BJ (cell line): Measurements from ENCODE around the gene HEXIM1. TPM values are rescaled to one million over a fixed set of nuclear protein-coding genes. Genes with fewer than 3 reads are reported as not detected.

Source experiments
- CTCF ChIA-PET: fragments of 350-600 bp; formaldehyde crosslinking; extraction: SDS; loops from one replicate; lab custom pipeline; 2021; ENCODE audit warnings: antibody characterized with exemption, inconsistent platforms; lab: Yijun Ruan, JAX
- POLR2A ChIA-PET: fragments of 300-600 bp; sonication (Branson Sonifier 250); formaldehyde crosslinking; extraction: SDS; loops from one replicate; lab custom pipeline; 2021; ENCODE audit warnings: antibody characterized with exemption; lab: Charles Lee
- DNase-seq: peaks from one replicate; pipeline ENCODE4 v3.0.0-alpha.2; 2011; ENCODE audit warnings: low read depth
- H3K27me3 ChIP-seq: 2 replicates; pipeline ENCODE4 v1.6.0; 2011; ENCODE audit warnings: low read length; ENCODE audit not compliant: control insufficient read depth, insufficient read depth
- H3K36me3 ChIP-seq: 2 replicates; pipeline ENCODE4 v1.5.1; 2011; ENCODE audit warnings: low read length; ENCODE audit not compliant: control insufficient read depth, insufficient read depth
- H3K4me3 ChIP-seq: 2 replicates; pipeline ENCODE4 v1.5.1; 2011; ENCODE audit warnings: low read depth, mild to moderate bottlenecking, control low read depth, low read length
- CTCF ChIP-seq: IDR thresholded peaks from 2 replicates; pipeline ENCODE4 v1.5.1; 2011; ENCODE audit warnings: low read depth, mild to moderate bottlenecking, control low read depth, inconsistent platforms, low read length, moderate library complexity; ENCODE audit not compliant: insufficient read depth
- polyA plus RNA-seq: library from polyadenylated mRNA; depleted of rRNA; stranded (reverse); fragments of >200 nt; gene quantifications from 2 replicates; pipeline ENCODE4 v1.2.3, GENCODE V29; 2011

The HEXIM1 gene
- polyA plus RNA-seq, 1 experiment, result 16.0 TPM

DNA sequence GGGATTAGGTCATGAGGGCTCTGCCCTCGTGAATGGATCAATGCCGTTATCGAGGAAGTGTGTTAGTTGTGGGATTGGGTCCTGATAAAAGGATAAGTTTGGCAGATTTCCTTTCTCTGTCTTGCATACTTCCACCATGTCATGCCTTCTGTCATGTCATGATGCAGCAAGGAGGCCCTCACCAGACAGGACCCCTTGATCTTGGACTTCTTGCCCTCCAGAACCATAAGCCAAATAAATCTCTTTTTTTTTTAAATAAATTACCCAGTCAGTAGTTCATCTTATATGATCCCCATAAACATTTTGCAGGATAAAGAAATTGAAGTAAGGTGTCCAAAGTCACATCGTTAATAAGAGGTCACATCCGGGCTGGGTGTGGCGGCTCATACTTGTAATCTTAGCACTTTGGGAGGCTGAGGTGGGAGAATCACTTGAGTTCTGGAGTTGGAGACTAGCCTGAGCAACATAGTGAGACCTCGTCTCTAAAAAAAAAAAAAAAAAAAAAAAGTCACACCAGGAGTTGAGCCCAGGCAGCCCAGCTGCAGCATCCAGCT, 38.6 kb downstream of the HEXIM1 start:
- no peak for DNase-seq
- Histone ChIP-seq H3K4me3 (no peak overlapping the region), H3K36me3 (no peaks in the 10 kb centered on the region), H3K27me3 (no peaks in the 10 kb centered on the region; the same call in 1 of the 2 replicates)
- POLR2A ChIA-PET, result no interaction called here
- no peak for TF ChIP-seq CTCF
- CTCF ChIA-PET, result interaction anchor here (1.5 kb wide), 1 partner anchor 52 kb away, joined by 7 read pairs; the partner anchor contains the start of gene ACBD4

GRCh38 chr17:45189009-45189408, 40.7 kb downstream of the HEXIM1 start:
- ChIA-PET CTCF (interaction anchor here (2.4 to 3.0 kb wide), 2 partner anchors 9 to 54 kb away, joined by 13 to 15 read pairs; partner anchors contain the start of gene ACBD4), POLR2A (interaction anchor here (0.6 kb wide), 1 partner anchor 16 kb away, joined by 5 read pairs; no protein-coding TSS in a partner anchor)
- H3K27me3 ChIP-seq, result no peaks in the 10 kb centered on the region
- no peak for TF ChIP-seq CTCF
- no peak for DNase-seq
- no peaks in the 10 kb centered on the region for H3K36me3 ChIP-seq
- H3K4me3 ChIP-seq, result no peak overlapping the region

DNA sequence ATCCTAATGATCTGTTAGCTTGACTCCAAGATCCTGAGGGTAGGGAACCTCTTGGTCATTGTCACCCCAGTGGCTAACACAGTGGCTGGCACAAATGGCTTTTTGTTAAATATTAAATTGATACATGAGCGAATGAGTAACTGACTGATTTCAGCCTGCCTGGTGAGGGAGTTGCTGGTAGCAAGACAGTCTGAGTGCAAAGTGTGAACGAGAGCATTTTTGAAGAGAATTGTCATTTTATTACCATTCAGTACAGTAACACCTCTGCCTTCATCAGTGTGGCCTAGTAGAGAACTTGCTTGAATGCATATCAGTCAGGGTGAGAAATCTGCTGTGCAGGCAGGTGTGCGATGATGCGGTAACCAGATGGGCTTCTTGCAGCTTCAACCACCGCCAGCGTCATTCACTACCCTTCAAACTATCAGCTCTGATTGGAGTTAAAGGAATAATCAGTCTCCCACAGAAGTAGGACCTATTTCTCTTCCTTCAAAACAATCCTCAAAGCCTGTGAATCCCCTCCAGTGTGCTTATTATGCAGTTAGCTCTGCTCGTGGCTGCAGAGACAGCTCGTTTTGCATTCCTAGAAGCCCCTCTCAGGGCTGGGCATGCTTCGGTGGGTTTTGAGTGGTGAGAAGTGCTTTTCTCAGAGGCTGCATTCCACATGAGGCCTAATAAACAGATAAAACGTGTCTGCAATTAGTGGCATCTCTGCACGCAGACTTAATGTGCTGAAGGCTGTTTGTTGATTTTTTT, 42.4 kb downstream of the HEXIM1 start:
- H3K4me3 ChIP-seq, result no peak overlapping the region
- no peak for DNase-seq
- POLR2A ChIA-PET, result interaction anchor here (0.5 kb wide), 1 partner anchor 18 kb away, joined by 6 read pairs; no protein-coding TSS in a partner anchor
- CTCF ChIA-PET, result interaction anchor here (0.8 to 3.0 kb wide), 4 partner anchors 11 to 55 kb away, joined by 3 to 15 read pairs (median 6); partner anchors contain the start of gene ACBD4
- no peaks in the 10 kb centered on the region for H3K27me3 ChIP-seq
- TF ChIP-seq CTCF, result no peak
- no peaks in the 10 kb centered on the region for H3K36me3 ChIP-seq

DNA sequence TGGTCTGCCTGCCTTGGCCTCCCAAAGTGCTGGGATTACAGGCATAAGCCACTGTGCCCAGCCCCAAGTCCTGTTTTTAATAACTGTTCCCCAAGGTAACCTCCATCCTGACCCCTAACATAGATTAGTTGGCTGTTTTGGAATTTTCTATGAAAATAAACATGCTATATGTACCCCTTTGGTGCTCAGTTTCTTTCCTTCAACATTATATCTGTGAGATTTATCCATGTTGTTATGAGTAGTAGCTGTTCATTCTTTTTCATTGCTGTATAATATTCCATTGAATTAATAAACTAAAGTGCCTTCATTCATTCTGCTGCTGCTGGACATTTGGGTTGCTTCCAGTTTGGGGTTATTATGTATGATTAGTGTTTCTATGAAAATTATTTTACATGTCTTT, 47.1 kb downstream of the HEXIM1 start:
- CTCF ChIA-PET, result interaction anchor here (0.6 to 8.3 kb wide), 3 partner anchors 46 to 274 kb away, joined by 3 to 204 read pairs (median 21); partner anchors contain the start of gene ACBD4
- DNase-seq, result no peak
- H3K27me3 ChIP-seq, result no peaks in the 10 kb centered on the region
- no peak for TF ChIP-seq CTCF
- no peak overlapping the region for H3K4me3 ChIP-seq
- POLR2A ChIA-PET, result no interaction called here
- no peaks in the 10 kb centered on the region for H3K36me3 ChIP-seq

DNA sequence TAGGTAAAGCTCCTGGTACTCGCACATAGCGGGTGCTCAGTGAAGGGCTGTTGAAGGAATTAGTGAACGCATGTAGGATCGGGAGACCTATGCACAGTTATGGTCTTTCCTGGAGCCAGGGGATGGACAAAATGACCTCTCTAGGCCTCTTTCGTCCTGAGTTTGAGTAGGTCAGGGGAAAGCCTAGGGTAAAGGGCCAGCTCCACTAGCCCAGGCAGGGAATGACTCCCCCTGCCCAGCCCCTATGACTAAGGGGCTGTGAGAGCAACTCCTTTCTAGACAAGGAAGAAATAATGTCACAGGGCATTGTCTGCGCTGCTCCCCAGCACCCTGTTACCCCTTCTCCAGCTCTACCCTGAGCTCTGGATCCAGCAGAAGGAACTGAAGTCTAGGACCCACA, 48.8 kb downstream of the HEXIM1 start:
- POLR2A ChIA-PET, result interaction anchor here (0.6 to 1.8 kb wide), 2 partner anchors 48 to 50 kb away, joined by 3 to 21 read pairs; partner anchors contain the start of gene HEXIM1
- DNase-seq, result no peak
- H3K27me3 ChIP-seq, result no peaks in the 10 kb centered on the region
- H3K4me3 ChIP-seq, result no peak overlapping the region
- H3K36me3 ChIP-seq, result no peaks in the 10 kb centered on the region
- CTCF ChIA-PET, result interaction anchor here (0.7 to 9.6 kb wide), 37 partner anchors 9 to 908 kb away, joined by 3 to 210 read pairs (median 6); partner anchors contain the start of genes ACBD4, FMNL1, HEXIM1 and HEXIM2
- no peak for TF ChIP-seq CTCF
